Skeletal muscle satellite cell (primary cell): Measurements from ENCODE around the gene MTCL1.

Experiments
- H3K27me3 ChIP-seq: 2 replicates; pipeline ENCODE4 v1.7.0; 2013; ENCODE audit warnings: low read length; ENCODE audit not compliant: control insufficient read depth, insufficient read depth
- H3K36me3 ChIP-seq: 2 replicates; pipeline ENCODE4 v1.7.0; 2013; ENCODE audit warnings: mild to moderate bottlenecking, control low read depth, low read length; ENCODE audit not compliant: insufficient read depth
- H3K4me1 ChIP-seq: 2 replicates; pipeline ENCODE4 v1.7.0; 2013; ENCODE audit warnings: low read length; ENCODE audit not compliant: control insufficient read depth, insufficient read depth
- H3K4me2 ChIP-seq: 2 replicates; pipeline ENCODE4 v1.7.0; 2013; ENCODE audit warnings: mild to moderate bottlenecking, low read length
- H3K4me3 ChIP-seq: 2 replicates; pipeline ENCODE4 v1.7.0; 2013; ENCODE audit warnings: low read length
- H3K9ac ChIP-seq: 2 replicates; pipeline ENCODE4 v1.7.0; 2013; ENCODE audit warnings: mild to moderate bottlenecking, low read depth, low read length, moderate library complexity
- H3K9me3 ChIP-seq: replicated peaks from 2 replicates; pipeline ENCODE4 v1.7.0; 2013; ENCODE audit warnings: mild to moderate bottlenecking, control low read depth, low read length

MTCL1 gene

GRCh38 chr18:8801263-8801901, 96.0 kb downstream of the MTCL1 start:
- Histone ChIP-seq H3K36me3 (peaks cover 7% of the 10 kb centered on the region), H3K4me1 (peaks cover 40% of the 10 kb centered on the region), H3K4me2 (peak overlapping the region; percentile 11), H3K9me3 (no peaks in the 10 kb centered on the region), H3K27me3 (no peaks in the 10 kb centered on the region), H3K4me3 (no peak overlapping the region), H3K9ac (peak overlapping the region; percentile 84)

GRCh38 chr18:8802017-8802672, 96.8 kb downstream of the MTCL1 start:
- Histone ChIP-seq H3K9me3 (no peaks in the 10 kb centered on the region), H3K36me3 (peaks cover 7% of the 10 kb centered on the region), H3K9ac (no peak overlapping the region), H3K4me3 (no peak overlapping the region), H3K4me1 (peaks cover 35% of the 10 kb centered on the region), H3K4me2 (no peak overlapping the region), H3K27me3 (no peaks in the 10 kb centered on the region)

- no peak overlapping the region for H3K4me3 ChIP-seq
- no peaks in the 10 kb centered on the region for H3K27me3 ChIP-seq
- no peaks in the 10 kb centered on the region for H3K9me3 ChIP-seq
- H3K9ac ChIP-seq = no peak overlapping the region
- peaks cover 31% of the 10 kb centered on the region for H3K4me1 ChIP-seq
- no peak overlapping the region for H3K4me2 ChIP-seq
- H3K36me3 ChIP-seq = peaks cover 8% of the 10 kb centered on the region
These were observed 97.9 kb downstream of the MTCL1 start for GRCh38 chr18:8803063-8803795.

- Histone ChIP-seq H3K27me3 (no peaks in the 10 kb centered on the region), H3K36me3 (peaks cover 6% of the 10 kb centered on the region), H3K9me3 (no peaks in the 10 kb centered on the region), H3K4me3 (no peak overlapping the region), H3K4me2 (no peak overlapping the region), H3K4me1 (peaks cover 28% of the 10 kb centered on the region), H3K9ac (no peak overlapping the region)
These were observed 98.6 kb downstream of the MTCL1 start for GRCh38 chr18:8803957-8804356.

- Histone ChIP-seq H3K9ac (no peak overlapping the region), H3K4me3 (no peak overlapping the region), H3K9me3 (no peaks in the 10 kb centered on the region), H3K36me3 (peaks cover 6% of the 10 kb centered on the region), H3K4me1 (peaks cover 12% of the 10 kb centered on the region), H3K4me2 (no peak overlapping the region), H3K27me3 (no peaks in the 10 kb centered on the region)
These were observed 100.2 kb downstream of the MTCL1 start for GRCh38 chr18:8805552-8805951.

GRCh38 chr18:8806100-8806797, 100.9 kb downstream of the MTCL1 start:
- Histone ChIP-seq H3K4me1 (peaks cover 5% of the 10 kb centered on the region), H3K36me3 (peaks cover 9% of the 10 kb centered on the region), H3K4me2 (no peak overlapping the region), H3K27me3 (no peaks in the 10 kb centered on the region), H3K4me3 (no peak overlapping the region), H3K9ac (no peak overlapping the region), H3K9me3 (no peaks in the 10 kb centered on the region)

- Histone ChIP-seq H3K4me3 (no peak overlapping the region), H3K4me1 (no peaks in the 10 kb centered on the region), H3K36me3 (peaks cover 9% of the 10 kb centered on the region), H3K9me3 (no peaks in the 10 kb centered on the region), H3K27me3 (no peaks in the 10 kb centered on the region), H3K4me2 (no peak overlapping the region), H3K9ac (no peak overlapping the region)
These were observed 101.6 kb downstream of the MTCL1 start for GRCh38 chr18:8806798-8807487.

- Histone ChIP-seq H3K9ac (no peak overlapping the region), H3K4me2 (no peak overlapping the region), H3K36me3 (peaks cover 9% of the 10 kb centered on the region), H3K4me3 (no peak overlapping the region), H3K9me3 (no peaks in the 10 kb centered on the region), H3K4me1 (no peaks in the 10 kb centered on the region), H3K27me3 (no peaks in the 10 kb centered on the region)
These were observed 102.1 kb downstream of the MTCL1 start for GRCh38 chr18:8807488-8807805.

- H3K36me3 ChIP-seq = peaks cover 9% of the 10 kb centered on the region
- H3K9me3 ChIP-seq = no peaks in the 10 kb centered on the region
- H3K4me3 ChIP-seq = no peak overlapping the region
- no peak overlapping the region for H3K9ac ChIP-seq
- H3K27me3 ChIP-seq = no peaks in the 10 kb centered on the region
- no peaks in the 10 kb centered on the region for H3K4me1 ChIP-seq
- no peak overlapping the region for H3K4me2 ChIP-seq
These were observed 102.6 kb downstream of the MTCL1 start for GRCh38 chr18:8808001-8808400.

- Histone ChIP-seq H3K4me2 (no peak overlapping the region), H3K27me3 (no peaks in the 10 kb centered on the region), H3K4me3 (no peak overlapping the region), H3K4me1 (no peaks in the 10 kb centered on the region), H3K9ac (no peak overlapping the region), H3K9me3 (no peaks in the 10 kb centered on the region), H3K36me3 (peaks cover 16% of the 10 kb centered on the region)
These were observed 104.2 kb downstream of the MTCL1 start for GRCh38 chr18:8809514-8809913.

GRCh38 chr18:8810157-8810556, 104.8 kb downstream of the MTCL1 start:
- H3K36me3 ChIP-seq = peaks cover 16% of the 10 kb centered on the region
- H3K4me3 ChIP-seq = no peak overlapping the region
- H3K4me1 ChIP-seq = no peaks in the 10 kb centered on the region
- no peaks in the 10 kb centered on the region for H3K27me3 ChIP-seq
- no peak overlapping the region for H3K4me2 ChIP-seq
- H3K9me3 ChIP-seq = no peaks in the 10 kb centered on the region
- no peak overlapping the region for H3K9ac ChIP-seq
